Smooth muscle cell (in vitro differentiated cells): ENCODE results near the gene NEB. TPM values are rescaled to one million over a fixed set of nuclear protein-coding genes. Genes with fewer than 3 reads are reported as not detected.
A peak's percentile ranks its signal among the peaks of the same experiment; 100 is the strongest.

ENCODE experiments used
- DNase-seq: peaks from one replicate; lab custom pipeline; 2025; ENCODE audit not compliant: unreplicated experiment; lab: John Stamatoyannopoulos, UW
- H2AFZ ChIP-seq: fragments of 200-600 bp; sonication (generic); 2 replicates; pipeline ENCODE4 v1.6.0; 2016; ENCODE audit warnings: antibody characterized with exemption, low read depth, mild to moderate bottlenecking
- H3F3A ChIP-seq: fragments of 200-600 bp; sonication (generic); 2 replicates; pipeline ENCODE4 v1.6.0; 2017; ENCODE audit warnings: antibody characterized with exemption, low read depth
- H3K27ac ChIP-seq: fragments of 200-600 bp; sonication (generic); 2 replicates; pipeline ENCODE4 v1.5.1; 2016; ENCODE audit warnings: low read depth, mild to moderate bottlenecking
- H3K27me3 ChIP-seq: fragments of 200-600 bp; sonication (generic); 2 replicates; pipeline ENCODE4 v1.6.1; 2016; ENCODE audit warnings: low read depth, mild to moderate bottlenecking
- H3K36me3 ChIP-seq: fragments of 200-600 bp; sonication (generic); 2 replicates; pipeline ENCODE4 v1.5.1; 2016; ENCODE audit warnings: low read depth
- H3K4me1 ChIP-seq: fragments of 200-600 bp; sonication (generic); 2 replicates; pipeline ENCODE4 v1.5.1; 2016; ENCODE audit warnings: low read depth
- H3K4me2 ChIP-seq: fragments of 200-600 bp; sonication (generic); 2 replicates; pipeline ENCODE4 v1.6.0; 2016; ENCODE audit warnings: mild to moderate bottlenecking
- H3K4me3 ChIP-seq: fragments of 200-600 bp; sonication (generic); 2 replicates; pipeline ENCODE4 v1.5.1; 2016; ENCODE audit warnings: mild to moderate bottlenecking
- H3K79me2 ChIP-seq: fragments of 200-600 bp; sonication (generic); 2 replicates; pipeline ENCODE4 v1.6.0; 2016; ENCODE audit warnings: low read depth, mild to moderate bottlenecking
- H3K9ac ChIP-seq: fragments of 200-600 bp; sonication (generic); 2 replicates; pipeline ENCODE4 v1.6.0; 2016; ENCODE audit warnings: low read depth
- H3K9me3 ChIP-seq: fragments of 200-600 bp; sonication (generic); replicated peaks from 2 replicates; pipeline ENCODE4 v1.5.1; 2016; ENCODE audit warnings: low read depth
- H4K20me1 ChIP-seq: fragments of 200-600 bp; sonication (generic); 2 replicates; pipeline ENCODE4 v1.6.0; 2016; ENCODE audit warnings: low read depth
- WGBS: methylation state at CpG from one replicate; pipeline ENCODE4 v1.1.7; 2016; ENCODE audit warnings: low lambda C conversion rate; 5-methylcytosine and 5-hydroxymethylcytosine counted together
- polyA plus RNA-seq: library from polyadenylated mRNA; unstranded; fragments of >200 nt; fragmentation: Nextera tagmentation; extraction: Ambion mirVana; gene quantifications from 2 replicates; pipeline ENCODE4 v1.2.1, GENCODE V29; 2016
- total RNA-seq: library from RNA; depleted of rRNA; stranded (reverse); fragments of >200 nt; gene quantifications from 2 replicates; pipeline ENCODE4 v1.2.3, GENCODE V29; 2014
- TF ChIP-seq, protein P1 (sequence below): fragments of 200-600 bp; sonication (generic); IDR thresholded peaks from 2 replicates; pipeline ENCODE4 v1.5.1; 2017; ENCODE audit warnings: borderline replicate concordance, mild to moderate bottlenecking, antibody characterized with exemption; ENCODE audit not compliant: insufficient read depth, poor library complexity, severe bottlenecking

Gene NEB
- total and polyA plus RNA-seq, 2 experiments from 2014 or later = 0.18 to 1.3 TPM

DNA sequence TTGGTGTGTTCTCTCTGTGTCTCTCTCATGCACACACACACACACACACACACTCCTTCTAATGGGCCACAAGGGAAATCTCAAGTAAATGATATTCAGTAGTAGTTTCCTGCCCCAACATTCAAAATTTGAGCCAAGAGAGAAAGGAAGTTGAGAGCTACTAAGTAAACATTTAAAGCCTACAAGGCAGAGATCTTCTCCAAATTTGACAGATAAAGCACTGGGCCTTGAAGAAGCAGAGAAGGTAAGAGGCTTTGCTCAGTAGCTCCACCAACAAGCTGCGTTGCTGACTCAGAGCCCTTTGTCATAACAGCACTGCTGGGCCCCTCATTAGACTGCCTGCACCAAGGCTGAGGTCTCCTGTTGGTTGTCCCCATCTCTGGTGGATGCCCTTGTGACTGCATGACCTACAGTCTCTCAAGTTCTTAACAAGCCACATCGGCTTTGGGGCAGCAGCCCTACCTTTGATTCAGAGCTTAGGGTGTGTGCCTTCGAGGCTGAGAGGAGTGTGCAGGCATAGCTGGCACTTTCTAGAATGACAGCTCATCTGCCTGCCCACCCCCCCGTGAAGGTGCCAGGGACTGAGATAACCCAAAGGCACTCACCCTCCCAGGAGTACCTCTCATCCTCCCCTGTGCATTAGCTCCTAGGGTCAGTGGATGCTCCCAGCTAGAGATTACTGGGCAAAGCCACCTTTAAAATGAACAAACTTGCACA lies 32.3 kb upstream of the NEB start:
- H3F3A ChIP-seq = no peaks in the 10 kb centered on the region
- no peak overlapping the region for H2AFZ ChIP-seq
- TF ChIP-seq, protein P1, sequence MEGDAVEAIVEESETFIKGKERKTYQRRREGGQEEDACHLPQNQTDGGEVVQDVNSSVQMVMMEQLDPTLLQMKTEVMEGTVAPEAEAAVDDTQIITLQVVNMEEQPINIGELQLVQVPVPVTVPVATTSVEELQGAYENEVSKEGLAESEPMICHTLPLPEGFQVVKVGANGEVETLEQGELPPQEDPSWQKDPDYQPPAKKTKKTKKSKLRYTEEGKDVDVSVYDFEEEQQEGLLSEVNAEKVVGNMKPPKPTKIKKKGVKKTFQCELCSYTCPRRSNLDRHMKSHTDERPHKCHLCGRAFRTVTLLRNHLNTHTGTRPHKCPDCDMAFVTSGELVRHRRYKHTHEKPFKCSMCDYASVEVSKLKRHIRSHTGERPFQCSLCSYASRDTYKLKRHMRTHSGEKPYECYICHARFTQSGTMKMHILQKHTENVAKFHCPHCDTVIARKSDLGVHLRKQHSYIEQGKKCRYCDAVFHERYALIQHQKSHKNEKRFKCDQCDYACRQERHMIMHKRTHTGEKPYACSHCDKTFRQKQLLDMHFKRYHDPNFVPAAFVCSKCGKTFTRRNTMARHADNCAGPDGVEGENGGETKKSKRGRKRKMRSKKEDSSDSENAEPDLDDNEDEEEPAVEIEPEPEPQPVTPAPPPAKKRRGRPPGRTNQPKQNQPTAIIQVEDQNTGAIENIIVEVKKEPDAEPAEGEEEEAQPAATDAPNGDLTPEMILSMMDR = no peak
- WGBS = 78% methylated on average over 4 of the region's 4 CpGs
- H3K4me1 ChIP-seq = peaks cover 24% of the 10 kb centered on the region
- H3K79me2 ChIP-seq = no peaks in the 10 kb centered on the region
- peak overlapping the region; percentile 1 for H3K9ac ChIP-seq
- no peak overlapping the region for H3K4me3 ChIP-seq
- no peaks in the 10 kb centered on the region for H3K27me3 ChIP-seq
- no peaks in the 10 kb centered on the region for H4K20me1 ChIP-seq
- no peaks in the 10 kb centered on the region for H3K36me3 ChIP-seq
- H3K27ac ChIP-seq = peak overlapping the region; percentile 78
- H3K9me3 ChIP-seq = no peaks in the 10 kb centered on the region
- DNase-seq = no peak
- peak overlapping the region; percentile 58 for H3K4me2 ChIP-seq

DNA sequence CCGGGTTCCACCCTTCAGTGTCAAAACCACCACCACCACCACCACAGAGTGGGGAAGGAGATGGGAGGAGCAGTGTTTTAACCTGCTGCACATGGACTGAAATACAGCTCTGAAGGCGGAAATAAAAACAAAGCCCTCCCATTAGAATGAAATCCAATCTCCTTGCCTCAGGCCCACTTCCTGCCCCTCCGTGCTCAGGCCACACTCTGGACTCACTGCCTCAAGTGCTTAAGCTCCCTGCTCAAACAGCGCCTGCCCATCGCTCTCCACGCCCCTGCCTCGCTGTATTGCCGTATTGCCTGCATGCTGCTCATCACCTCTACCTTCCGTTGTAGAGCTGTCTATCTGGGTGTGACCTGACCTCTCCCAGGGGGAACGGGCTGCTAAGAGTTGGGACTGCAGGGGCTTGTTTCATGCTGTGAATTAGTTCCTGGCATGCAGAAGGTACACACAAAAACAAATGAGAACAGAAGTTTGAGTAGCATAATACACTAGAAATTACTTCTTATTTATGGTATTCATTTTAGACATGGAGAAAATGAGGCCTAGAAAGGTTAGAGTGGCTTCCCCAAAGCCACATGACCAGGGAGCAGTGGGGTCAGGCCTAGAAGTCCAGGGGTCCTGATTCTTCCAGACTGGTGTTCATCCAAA lies 31.6 kb upstream of the NEB start:
- Histone ChIP-seq H3K36me3 (no peaks in the 10 kb centered on the region), H2AFZ (no peak overlapping the region), H3K27ac (peak overlapping the region; percentile 78), H3K9me3 (no peaks in the 10 kb centered on the region), H3K27me3 (no peaks in the 10 kb centered on the region), H3K4me1 (peaks cover 24% of the 10 kb centered on the region), H3F3A (no peaks in the 10 kb centered on the region), H3K9ac (no peak overlapping the region), H3K4me3 (no peak overlapping the region), H4K20me1 (no peaks in the 10 kb centered on the region), H3K79me2 (no peaks in the 10 kb centered on the region), H3K4me2 (peak overlapping the region; percentile 58)
- 79% methylated on average over 10 of the region's 10 CpGs for WGBS
- no peak for DNase-seq
- TF ChIP-seq, protein P1 = no peak

DNA sequence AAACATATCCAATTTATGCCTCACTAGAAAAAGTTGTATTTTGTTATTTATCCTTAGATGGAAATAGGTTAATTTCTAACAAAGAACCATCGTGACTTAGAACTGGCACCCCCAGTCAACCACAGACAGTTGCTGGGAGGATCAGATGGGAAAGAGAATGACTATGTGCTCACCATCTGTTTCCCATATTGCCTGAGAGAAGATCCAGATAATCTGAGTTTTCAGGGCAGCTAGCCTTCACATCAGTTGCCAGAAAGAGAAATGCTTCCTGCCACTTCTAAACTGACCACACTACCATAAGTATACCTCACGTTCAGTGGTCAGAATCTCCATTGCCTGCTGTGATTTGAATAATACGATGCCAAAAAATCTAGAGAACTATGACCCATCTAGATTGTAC lies 28.4 kb upstream of the NEB start:
- H2AFZ ChIP-seq = no peak overlapping the region
- H3K79me2 ChIP-seq = no peaks in the 10 kb centered on the region
- WGBS = 45% methylated on average over 3 of the region's 3 CpGs
- no peaks in the 10 kb centered on the region for H4K20me1 ChIP-seq
- no peak overlapping the region for H3K4me2 ChIP-seq
- H3K9me3 ChIP-seq = no peaks in the 10 kb centered on the region
- no peaks in the 10 kb centered on the region for H3F3A ChIP-seq
- DNase-seq = no peak
- no peaks in the 10 kb centered on the region for H3K36me3 ChIP-seq
- H3K27me3 ChIP-seq = no peaks in the 10 kb centered on the region
- no peak overlapping the region for H3K9ac ChIP-seq
- TF ChIP-seq, protein P1 = no peak
- H3K27ac ChIP-seq = no peak overlapping the region
- peaks cover 20% of the 10 kb centered on the region for H3K4me1 ChIP-seq
- H3K4me3 ChIP-seq = no peak overlapping the region
